HepG2 (cell line): ENCODE results near the gene NR4A2. TPM values are rescaled to one million over a fixed set of nuclear protein-coding genes. Genes with fewer than 3 reads are reported as not detected.

Experiments used
- ATAC-seq: fragments of 200-7000 bp; cut with Tn5 transposase; 3 replicates; pipeline ENCODE4 v1.9.1; 2020; ENCODE audit warnings: mild to moderate bottlenecking, moderate library complexity
- BruUV-seq: library from RNA; stranded (reverse); fragments of 400-500 nt; replicated peaks from 2 replicates; lab custom pipeline; 2021; lab: Mats Ljungman, UMichigan
- CTCF ChIA-PET: fragments of 300-600 bp; formaldehyde crosslinking; extraction: SDS; loops from one replicate; lab custom pipeline; 2021; ENCODE audit warnings: low total read pairs, inconsistent platforms, low intra/inter-chr PET ratio; lab: Yijun Ruan, JAX
- POLR2A ChIA-PET: fragments of 350-600 bp; sonication (Branson Sonifier 250); formaldehyde crosslinking; loops from one replicate; lab custom pipeline; 2020; ENCODE audit warnings: antibody characterized with exemption, inconsistent platforms; lab: Yijun Ruan, JAX
- DNase-seq: peaks from one replicate; pipeline ENCODE4 v3.0.0-alpha.2; 2015; ENCODE audit warnings: low spot score
- FAIRE-seq: peaks from 3 replicates; lab custom pipeline; 2011; peaks lifted over from hg19 to GRCh38; lab: Jason Lieb, UNC
- H2AFZ ChIP-seq: one replicate; pipeline ENCODE4 v1.6.1; 2011; ENCODE audit warnings: low read length, inconsistent platforms
- H3K27ac ChIP-seq: fragments of 300-600 bp; 3 replicates; pipeline ENCODE4 v1.8.0; 2011; ENCODE audit warnings: mixed run types, mild to moderate bottlenecking, mixed read lengths, low read length, inconsistent platforms; ENCODE audit not compliant: insufficient read depth; ENCODE audit errors: extremely low read length
- H3K27me3 ChIP-seq, 2 experiments: fragments of 200-600 bp in 1 of 2; 2 replicates in 1 of 2; 3 replicates in 1 of 2; pipeline versions ENCODE4 v1.6.0 to v1.8.0; 2011; ENCODE audit warnings: low read length in 2 of 2, mild to moderate bottlenecking in 2 of 2, moderate library complexity in 2 of 2, inconsistent platforms in 1 of 2; ENCODE audit not compliant: insufficient read depth in 2 of 2, control insufficient read depth in 1 of 2
- H3K36me3 ChIP-seq, 2 experiments: fragments of 200-600 bp in 1 of 2; replicated peaks in 1 of 2; 2 replicates in 1 of 2; 3 replicates in 1 of 2; pipeline versions ENCODE4 v1.5.1 to v1.8.0; 2011; ENCODE audit warnings: low read length in 2 of 2, inconsistent platforms in 1 of 2; ENCODE audit not compliant: insufficient read depth in 2 of 2, control insufficient read depth in 1 of 2
- H3K4me1 ChIP-seq: 2 replicates; pipeline ENCODE4 v1.5.1; 2012; ENCODE audit warnings: low read length, inconsistent platforms; ENCODE audit not compliant: insufficient read depth
- H3K4me2 ChIP-seq: 2 replicates; pipeline ENCODE4 v1.6.0; 2011; ENCODE audit warnings: low read depth, low read length, inconsistent platforms
- H3K4me3 ChIP-seq, 3 experiments: fragments of 200-600 bp in 1 of 3; sonication (generic), shearing (Covaris generic) in 1 of 3; replicated peaks in 1 of 3; 2 replicates each; pipeline ENCODE4 v1.5.1; 2011 to 2016; ENCODE audit warnings: low read length in 3 of 3, inconsistent platforms in 2 of 3, low read depth in 2 of 3, mild to moderate bottlenecking in 2 of 3, control low read depth in 1 of 3, mixed read lengths in 1 of 3; ENCODE audit not compliant: insufficient read depth in 1 of 3
- H3K79me2 ChIP-seq: one replicate; pipeline ENCODE4 v1.6.1; 2011; ENCODE audit warnings: low read length, inconsistent platforms; ENCODE audit not compliant: insufficient read depth
- H3K9ac ChIP-seq: 2 replicates; pipeline ENCODE4 v1.6.0; 2011; ENCODE audit warnings: mild to moderate bottlenecking, low read depth, low read length, inconsistent platforms; ENCODE audit not compliant: insufficient read depth
- H3K9me3 ChIP-seq: 2 replicates; pipeline ENCODE4 v1.5.1; 2012; ENCODE audit warnings: mild to moderate bottlenecking, low read length
- H4K20me1 ChIP-seq: 2 replicates; pipeline ENCODE4 v1.6.0; 2011; ENCODE audit warnings: inconsistent platforms, mild to moderate bottlenecking, low read length, moderate library complexity; ENCODE audit not compliant: insufficient read depth
- ETV6 ChIP-seq: sonication (generic); formaldehyde crosslinking; conservative IDR thresholded peaks from 2 replicates; pipeline ENCODE4 v1.4.0; 2020; ENCODE audit warnings: missing genetic modification reagents
- MXD4 ChIP-seq: IDR thresholded peaks from 2 replicates; pipeline ENCODE4 v1.6.1; 2016; ENCODE audit warnings: mild to moderate bottlenecking, missing biosample characterization, missing genetic modification reagents
- NFE2 ChIP-seq: sonication (generic); formaldehyde crosslinking; IDR thresholded peaks from 2 replicates; pipeline ENCODE4 v1.4.0; 2020; ENCODE audit warnings: missing genetic modification reagents
- NPAS2 ChIP-seq: sonication (generic); formaldehyde crosslinking; IDR thresholded peaks from 2 replicates; pipeline ENCODE4 v1.8.0; 2022; ENCODE audit warnings: mild to moderate bottlenecking, missing genetic modification reagents, borderline replicate concordance
- RAD51 ChIP-seq: fragments of 450-650 bp; IDR thresholded peaks from 2 replicates; pipeline ENCODE4 v1.6.1; 2016; ENCODE audit warnings: borderline replicate concordance
- RNF2 ChIP-seq: fragments of 450-650 bp; conservative IDR thresholded peaks from 2 replicates; pipeline ENCODE4 v1.6.1; 2016; ENCODE audit warnings: low read depth
- SNAPC2 ChIP-seq: sonication (generic); formaldehyde crosslinking; IDR thresholded peaks from 2 replicates; pipeline ENCODE4 v1.8.1; 2022; ENCODE audit warnings: mild to moderate bottlenecking, missing genetic modification reagents
- SOX5 ChIP-seq: IDR thresholded peaks from 2 replicates; pipeline ENCODE4 v1.6.1; 2016; ENCODE audit warnings: borderline replicate concordance
- ZNF292 ChIP-seq: sonication (generic); formaldehyde crosslinking; IDR thresholded peaks from 2 replicates; pipeline ENCODE4 v1.8.1; 2022; ENCODE audit warnings: mild to moderate bottlenecking, low read depth, missing genetic modification reagents, borderline replicate concordance
- ZNF660 ChIP-seq: sonication (generic); formaldehyde crosslinking; IDR thresholded peaks from 2 replicates; pipeline ENCODE4 v1.5.1; 2020; ENCODE audit warnings: mild to moderate bottlenecking, low read depth, missing genetic modification reagents, borderline replicate concordance
- ZSCAN21 ChIP-seq: sonication (generic); formaldehyde crosslinking; IDR thresholded peaks from 2 replicates; pipeline ENCODE4 v1.8.0; 2022; ENCODE audit warnings: mild to moderate bottlenecking, missing genetic modification reagents, moderate library complexity, borderline replicate concordance
- in situ Hi-C: cut with HindIII; loops from 2 replicates; pipeline ENCODE4 v1.10.0; 2017; ENCODE audit warnings: low pct_unique_long_range_greater_than_20kb; ENCODE audit not compliant: extremely low pct_ligation_motif_present
- intact Hi-C: fragments of 100-400 bp; cut with micrococcal nuclease; formaldehyde crosslinking; loops from one replicate; pipeline ENCODE4 v1.10.0; 2022; ENCODE audit not compliant: unreplicated experiment
- polyA plus RNA-seq, 8 experiments: library from polyadenylated mRNA; depleted of rRNA in 3 of 8; stranded (reverse) in 7 of 8; unstranded in 1 of 8; fragments of >200 nt; fragmentation: Illumina TruSeq in 4 of 8; extraction: Trizol in 4 of 8; gene quantifications; 2 replicates each; pipeline versions ENCODE4 v1.2.1 to v1.2.3, GENCODE V29; 2011 to 2016; ENCODE audit warnings: low read depth in 4 of 8, missing spikeins in 1 of 8, mixed read lengths in 1 of 8; ENCODE audit not compliant: insufficient read depth in 1 of 8
- total RNA-seq, 5 experiments: library from RNA; depleted of rRNA; stranded (reverse); fragments of >200 nt; fragmentation: Illumina TruSeq; extraction: Trizol; gene quantifications; 2 replicates each; pipeline ENCODE4 v1.2.3, GENCODE V29; 2016; ENCODE audit warnings: low read depth in 1 of 5
- TF ChIP-seq, protein P1 (sequence below): sonication (generic); formaldehyde crosslinking; IDR thresholded peaks from 2 replicates; pipeline ENCODE4 v1.4.0; 2020; ENCODE audit warnings: missing genetic modification reagents, borderline replicate concordance
- TF ChIP-seq, protein P2 (sequence below): sonication (generic); formaldehyde crosslinking; IDR thresholded peaks from 2 replicates; pipeline ENCODE4 v1.5.1; 2020; ENCODE audit warnings: missing genetic modification reagents, mild to moderate bottlenecking, borderline replicate concordance
- TF ChIP-seq, protein P3 (sequence below): sonication (generic); formaldehyde crosslinking; IDR thresholded peaks from 2 replicates; pipeline ENCODE4 v1.4.0; 2020; ENCODE audit warnings: missing genetic modification reagents, borderline replicate concordance
- TF ChIP-seq, protein P4 (sequence below): sonication (generic); formaldehyde crosslinking; IDR thresholded peaks from 2 replicates; pipeline ENCODE4 v1.8.1; 2022; ENCODE audit warnings: low read depth, mild to moderate bottlenecking, missing genetic modification reagents
- TF ChIP-seq, protein P5 (sequence below): sonication (generic); formaldehyde crosslinking; IDR thresholded peaks from 2 replicates; pipeline ENCODE4 v1.4.0; 2020; ENCODE audit warnings: mild to moderate bottlenecking, missing genetic modification reagents

NR4A2 gene
- total and polyA plus RNA-seq, 2 of the 13 experiments (the other 11 are each of a cell fraction or from before 2014, with no cell fraction given), result not detected

DNA sequence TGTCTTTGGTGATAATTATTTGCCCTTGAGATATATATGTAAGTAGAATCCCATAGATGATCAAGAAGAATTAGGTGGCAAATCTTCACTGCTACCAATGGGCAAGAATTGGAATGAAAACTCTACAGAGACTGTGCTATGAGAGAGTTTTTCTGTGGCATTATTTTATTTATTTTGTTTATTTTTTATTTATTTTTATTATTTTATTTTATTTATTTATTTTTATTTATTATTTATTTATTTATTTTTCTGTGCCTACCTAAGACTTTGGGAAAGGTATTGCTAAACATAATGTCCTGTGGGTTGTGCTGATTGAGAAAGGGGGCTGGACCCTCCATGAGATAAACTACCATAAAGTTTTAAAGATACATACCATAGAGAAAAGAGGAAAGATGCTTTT, 16.6 kb upstream of the NR4A2 start:
- no TSS peak for BruUV-seq
- Histone ChIP-seq H3K9me3 (no peaks in the 10 kb centered on the region), H3K9ac (no peak overlapping the region), H3K79me2 (no peaks in the 10 kb centered on the region), H3K4me2 (no peak overlapping the region), H3K27ac (no peak overlapping the region), H2AFZ (no peak overlapping the region), H3K27me3 (peaks cover 0 to 11% of the 10 kb centered on the region in 2 experiments; a peak in 4 of 5 replicates), H3K4me1 (no peaks in the 10 kb centered on the region), H4K20me1 (no peaks in the 10 kb centered on the region), H3K4me3 (no peak overlapping the region), H3K36me3 (no peaks in the 10 kb centered on the region)
- ChIA-PET CTCF (no interaction called here), POLR2A (no interaction called here)
- in situ Hi-C loops (loop anchor here (10.0 to 25.0 kb wide), 2 partner anchors 706 to 838 kb away; no protein-coding TSS in a partner anchor), intact Hi-C loops (no loop called here)
- FAIRE-seq (no peak), DNase-seq (no peak), ATAC-seq (no peak)
- TF ChIP-seq, protein P1, sequence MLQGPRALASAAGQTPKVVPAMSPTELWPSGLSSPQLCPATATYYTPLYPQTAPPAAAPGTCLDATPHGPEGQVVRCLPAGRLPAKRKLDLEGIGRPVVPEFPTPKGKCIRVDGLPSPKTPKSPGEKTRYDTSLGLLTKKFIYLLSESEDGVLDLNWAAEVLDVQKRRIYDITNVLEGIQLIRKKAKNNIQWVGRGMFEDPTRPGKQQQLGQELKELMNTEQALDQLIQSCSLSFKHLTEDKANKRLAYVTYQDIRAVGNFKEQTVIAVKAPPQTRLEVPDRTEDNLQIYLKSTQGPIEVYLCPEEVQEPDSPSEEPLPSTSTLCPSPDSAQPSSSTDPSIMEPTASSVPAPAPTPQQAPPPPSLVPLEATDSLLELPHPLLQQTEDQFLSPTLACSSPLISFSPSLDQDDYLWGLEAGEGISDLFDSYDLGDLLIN, result no peak
- TF ChIP-seq, protein P2, sequence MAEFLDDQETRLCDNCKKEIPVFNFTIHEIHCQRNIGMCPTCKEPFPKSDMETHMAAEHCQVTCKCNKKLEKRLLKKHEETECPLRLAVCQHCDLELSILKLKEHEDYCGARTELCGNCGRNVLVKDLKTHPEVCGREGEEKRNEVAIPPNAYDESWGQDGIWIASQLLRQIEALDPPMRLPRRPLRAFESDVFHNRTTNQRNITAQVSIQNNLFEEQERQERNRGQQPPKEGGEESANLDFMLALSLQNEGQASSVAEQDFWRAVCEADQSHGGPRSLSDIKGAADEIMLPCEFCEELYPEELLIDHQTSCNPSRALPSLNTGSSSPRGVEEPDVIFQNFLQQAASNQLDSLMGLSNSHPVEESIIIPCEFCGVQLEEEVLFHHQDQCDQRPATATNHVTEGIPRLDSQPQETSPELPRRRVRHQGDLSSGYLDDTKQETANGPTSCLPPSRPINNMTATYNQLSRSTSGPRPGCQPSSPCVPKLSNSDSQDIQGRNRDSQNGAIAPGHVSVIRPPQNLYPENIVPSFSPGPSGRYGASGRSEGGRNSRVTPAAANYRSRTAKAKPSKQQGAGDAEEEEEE, result no peak
- TF ChIP-seq ZNF292, result no peak
- TF ChIP-seq RNF2, result no peak
- no peak for TF ChIP-seq RAD51
- no peak for TF ChIP-seq SNAPC2
- TF ChIP-seq, protein P3, sequence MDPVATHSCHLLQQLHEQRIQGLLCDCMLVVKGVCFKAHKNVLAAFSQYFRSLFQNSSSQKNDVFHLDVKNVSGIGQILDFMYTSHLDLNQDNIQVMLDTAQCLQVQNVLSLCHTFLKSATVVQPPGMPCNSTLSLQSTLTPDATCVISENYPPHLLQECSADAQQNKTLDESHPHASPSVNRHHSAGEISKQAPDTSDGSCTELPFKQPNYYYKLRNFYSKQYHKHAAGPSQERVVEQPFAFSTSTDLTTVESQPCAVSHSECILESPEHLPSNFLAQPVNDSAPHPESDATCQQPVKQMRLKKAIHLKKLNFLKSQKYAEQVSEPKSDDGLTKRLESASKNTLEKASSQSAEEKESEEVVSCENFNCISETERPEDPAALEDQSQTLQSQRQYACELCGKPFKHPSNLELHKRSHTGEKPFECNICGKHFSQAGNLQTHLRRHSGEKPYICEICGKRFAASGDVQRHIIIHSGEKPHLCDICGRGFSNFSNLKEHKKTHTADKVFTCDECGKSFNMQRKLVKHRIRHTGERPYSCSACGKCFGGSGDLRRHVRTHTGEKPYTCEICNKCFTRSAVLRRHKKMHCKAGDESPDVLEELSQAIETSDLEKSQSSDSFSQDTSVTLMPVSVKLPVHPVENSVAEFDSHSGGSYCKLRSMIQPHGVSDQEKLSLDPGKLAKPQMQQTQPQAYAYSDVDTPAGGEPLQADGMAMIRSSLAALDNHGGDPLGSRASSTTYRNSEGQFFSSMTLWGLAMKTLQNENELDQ (CRISPR knock-in tag), result no peak
- TF ChIP-seq NFE2 (CRISPR knock-in tag), result no peak
- no peak for TF ChIP-seq MXD4 (CRISPR knock-in tag)
- TF ChIP-seq, protein P4, sequence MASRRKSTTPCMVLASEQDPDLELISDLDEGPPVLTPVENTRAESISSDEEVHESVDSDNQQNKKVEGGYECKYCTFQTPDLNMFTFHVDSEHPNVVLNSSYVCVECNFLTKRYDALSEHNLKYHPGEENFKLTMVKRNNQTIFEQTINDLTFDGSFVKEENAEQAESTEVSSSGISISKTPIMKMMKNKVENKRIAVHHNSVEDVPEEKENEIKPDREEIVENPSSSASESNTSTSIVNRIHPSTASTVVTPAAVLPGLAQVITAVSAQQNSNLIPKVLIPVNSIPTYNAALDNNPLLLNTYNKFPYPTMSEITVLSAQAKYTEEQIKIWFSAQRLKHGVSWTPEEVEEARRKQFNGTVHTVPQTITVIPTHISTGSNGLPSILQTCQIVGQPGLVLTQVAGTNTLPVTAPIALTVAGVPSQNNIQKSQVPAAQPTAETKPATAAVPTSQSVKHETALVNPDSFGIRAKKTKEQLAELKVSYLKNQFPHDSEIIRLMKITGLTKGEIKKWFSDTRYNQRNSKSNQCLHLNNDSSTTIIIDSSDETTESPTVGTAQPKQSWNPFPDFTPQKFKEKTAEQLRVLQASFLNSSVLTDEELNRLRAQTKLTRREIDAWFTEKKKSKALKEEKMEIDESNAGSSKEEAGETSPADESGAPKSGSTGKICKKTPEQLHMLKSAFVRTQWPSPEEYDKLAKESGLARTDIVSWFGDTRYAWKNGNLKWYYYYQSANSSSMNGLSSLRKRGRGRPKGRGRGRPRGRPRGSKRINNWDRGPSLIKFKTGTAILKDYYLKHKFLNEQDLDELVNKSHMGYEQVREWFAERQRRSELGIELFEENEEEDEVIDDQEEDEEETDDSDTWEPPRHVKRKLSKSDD (CRISPR knock-in tag), result no peak
- TF ChIP-seq, protein P5, sequence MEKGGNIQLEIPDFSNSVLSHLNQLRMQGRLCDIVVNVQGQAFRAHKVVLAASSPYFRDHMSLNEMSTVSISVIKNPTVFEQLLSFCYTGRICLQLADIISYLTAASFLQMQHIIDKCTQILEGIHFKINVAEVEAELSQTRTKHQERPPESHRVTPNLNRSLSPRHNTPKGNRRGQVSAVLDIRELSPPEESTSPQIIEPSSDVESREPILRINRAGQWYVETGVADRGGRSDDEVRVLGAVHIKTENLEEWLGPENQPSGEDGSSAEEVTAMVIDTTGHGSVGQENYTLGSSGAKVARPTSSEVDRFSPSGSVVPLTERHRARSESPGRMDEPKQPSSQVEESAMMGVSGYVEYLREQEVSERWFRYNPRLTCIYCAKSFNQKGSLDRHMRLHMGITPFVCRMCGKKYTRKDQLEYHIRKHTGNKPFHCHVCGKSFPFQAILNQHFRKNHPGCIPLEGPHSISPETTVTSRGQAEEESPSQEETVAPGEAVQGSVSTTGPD (CRISPR knock-in tag), result no peak
- TF ChIP-seq NPAS2 (CRISPR knock-in tag), result no peak
- no peak for TF ChIP-seq SOX5
- TF ChIP-seq ZNF660 (CRISPR knock-in tag), result no peak
- TF ChIP-seq ZSCAN21 (CRISPR knock-in tag), result no peak
- TF ChIP-seq ETV6 (CRISPR knock-in tag), result no peak
